Smooth muscle cell (in vitro differentiated cells): ENCODE measurements around the gene HNRNPH1. TPM values are rescaled to one million over a fixed set of nuclear protein-coding genes. Genes with fewer than 3 reads are reported as not detected.

Source experiments
- DNase-seq: peaks from one replicate; lab custom pipeline; 2025; ENCODE audit not compliant: unreplicated experiment; lab: John Stamatoyannopoulos, UW
- H2AFZ ChIP-seq: fragments of 200-600 bp; sonication (generic); 2 replicates; pipeline ENCODE4 v1.6.0; 2016; ENCODE audit warnings: antibody characterized with exemption, low read depth, mild to moderate bottlenecking
- H3F3A ChIP-seq: fragments of 200-600 bp; sonication (generic); 2 replicates; pipeline ENCODE4 v1.6.0; 2017; ENCODE audit warnings: antibody characterized with exemption, low read depth
- H3K27ac ChIP-seq: fragments of 200-600 bp; sonication (generic); 2 replicates; pipeline ENCODE4 v1.5.1; 2016; ENCODE audit warnings: low read depth, mild to moderate bottlenecking
- H3K27me3 ChIP-seq: fragments of 200-600 bp; sonication (generic); 2 replicates; pipeline ENCODE4 v1.6.1; 2016; ENCODE audit warnings: low read depth, mild to moderate bottlenecking
- H3K36me3 ChIP-seq: fragments of 200-600 bp; sonication (generic); 2 replicates; pipeline ENCODE4 v1.5.1; 2016; ENCODE audit warnings: low read depth
- H3K4me1 ChIP-seq: fragments of 200-600 bp; sonication (generic); 2 replicates; pipeline ENCODE4 v1.5.1; 2016; ENCODE audit warnings: low read depth
- H3K4me2 ChIP-seq: fragments of 200-600 bp; sonication (generic); 2 replicates; pipeline ENCODE4 v1.6.0; 2016; ENCODE audit warnings: mild to moderate bottlenecking
- H3K4me3 ChIP-seq: fragments of 200-600 bp; sonication (generic); 2 replicates; pipeline ENCODE4 v1.5.1; 2016; ENCODE audit warnings: mild to moderate bottlenecking
- H3K79me2 ChIP-seq: fragments of 200-600 bp; sonication (generic); 2 replicates; pipeline ENCODE4 v1.6.0; 2016; ENCODE audit warnings: low read depth, mild to moderate bottlenecking
- H3K9ac ChIP-seq: fragments of 200-600 bp; sonication (generic); 2 replicates; pipeline ENCODE4 v1.6.0; 2016; ENCODE audit warnings: low read depth
- H3K9me3 ChIP-seq: fragments of 200-600 bp; sonication (generic); replicated peaks from 2 replicates; pipeline ENCODE4 v1.5.1; 2016; ENCODE audit warnings: low read depth
- H4K20me1 ChIP-seq: fragments of 200-600 bp; sonication (generic); 2 replicates; pipeline ENCODE4 v1.6.0; 2016; ENCODE audit warnings: low read depth
- WGBS: methylation state at CpG from one replicate; pipeline ENCODE4 v1.1.7; 2016; ENCODE audit warnings: low lambda C conversion rate; 5-methylcytosine and 5-hydroxymethylcytosine counted together
- polyA plus RNA-seq: library from polyadenylated mRNA; unstranded; fragments of >200 nt; fragmentation: Nextera tagmentation; extraction: Ambion mirVana; gene quantifications from 2 replicates; pipeline ENCODE4 v1.2.1, GENCODE V29; 2016
- total RNA-seq: library from RNA; depleted of rRNA; stranded (reverse); fragments of >200 nt; gene quantifications from 2 replicates; pipeline ENCODE4 v1.2.3, GENCODE V29; 2014
- TF ChIP-seq, protein P1 (sequence below): fragments of 200-600 bp; sonication (generic); IDR thresholded peaks from 2 replicates; pipeline ENCODE4 v1.5.1; 2017; ENCODE audit warnings: borderline replicate concordance, mild to moderate bottlenecking, antibody characterized with exemption; ENCODE audit not compliant: insufficient read depth, poor library complexity, severe bottlenecking

HNRNPH1 gene
- total and polyA plus RNA-seq, 2 experiments from 2014 or later, result 60.9 to 384 TPM

DNA sequence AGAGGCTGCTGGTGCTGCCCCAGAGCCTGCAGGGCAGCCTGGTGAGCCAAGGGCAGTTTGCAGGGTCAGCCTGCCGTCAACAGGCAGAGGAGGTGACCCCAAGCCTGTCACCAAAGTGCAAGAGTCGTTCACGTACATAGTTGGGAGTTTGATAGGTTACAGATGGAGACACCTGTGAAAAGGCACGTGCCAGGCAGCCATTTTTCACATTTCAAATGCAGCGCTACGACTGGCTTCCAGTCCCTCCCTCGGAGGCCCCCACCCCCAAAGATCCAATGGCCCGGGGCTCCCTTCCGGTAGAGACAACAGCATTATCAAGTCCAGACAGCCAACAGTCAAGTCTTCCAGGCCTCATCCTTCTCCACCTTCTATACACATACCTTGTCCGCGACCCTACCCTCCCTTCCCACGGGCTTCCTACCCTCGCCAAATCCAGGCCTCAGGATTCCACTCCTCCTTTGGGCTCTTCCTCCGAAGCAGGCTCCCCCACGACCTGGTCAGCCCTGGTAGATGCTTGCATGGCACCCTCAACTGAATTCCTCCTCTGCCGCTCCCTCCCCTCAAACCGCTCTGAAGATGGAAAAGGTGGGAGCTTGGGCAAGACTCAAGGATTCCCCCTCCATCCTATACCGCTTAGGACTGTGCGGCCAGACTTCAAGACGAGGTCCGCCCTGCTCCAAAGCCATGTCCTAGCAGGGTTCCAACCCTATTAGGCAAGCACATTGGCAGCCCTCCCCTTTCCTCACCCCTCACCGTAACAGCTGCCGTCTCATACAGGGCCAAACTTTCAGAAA, 13.2 kb downstream of the HNRNPH1 start:
- peaks cover 24% of the 10 kb centered on the region for H3K36me3 ChIP-seq
- H3K79me2 ChIP-seq, result peaks cover 23% of the 10 kb centered on the region
- TF ChIP-seq, protein P1, sequence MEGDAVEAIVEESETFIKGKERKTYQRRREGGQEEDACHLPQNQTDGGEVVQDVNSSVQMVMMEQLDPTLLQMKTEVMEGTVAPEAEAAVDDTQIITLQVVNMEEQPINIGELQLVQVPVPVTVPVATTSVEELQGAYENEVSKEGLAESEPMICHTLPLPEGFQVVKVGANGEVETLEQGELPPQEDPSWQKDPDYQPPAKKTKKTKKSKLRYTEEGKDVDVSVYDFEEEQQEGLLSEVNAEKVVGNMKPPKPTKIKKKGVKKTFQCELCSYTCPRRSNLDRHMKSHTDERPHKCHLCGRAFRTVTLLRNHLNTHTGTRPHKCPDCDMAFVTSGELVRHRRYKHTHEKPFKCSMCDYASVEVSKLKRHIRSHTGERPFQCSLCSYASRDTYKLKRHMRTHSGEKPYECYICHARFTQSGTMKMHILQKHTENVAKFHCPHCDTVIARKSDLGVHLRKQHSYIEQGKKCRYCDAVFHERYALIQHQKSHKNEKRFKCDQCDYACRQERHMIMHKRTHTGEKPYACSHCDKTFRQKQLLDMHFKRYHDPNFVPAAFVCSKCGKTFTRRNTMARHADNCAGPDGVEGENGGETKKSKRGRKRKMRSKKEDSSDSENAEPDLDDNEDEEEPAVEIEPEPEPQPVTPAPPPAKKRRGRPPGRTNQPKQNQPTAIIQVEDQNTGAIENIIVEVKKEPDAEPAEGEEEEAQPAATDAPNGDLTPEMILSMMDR, result no peak
- peaks cover 96% of the 10 kb centered on the region for H4K20me1 ChIP-seq
- H2AFZ ChIP-seq, result no peak overlapping the region
- WGBS, result 90% methylated on average over 23 of the region's 23 CpGs
- H3K9ac ChIP-seq, result no peak overlapping the region
- H3K4me1 ChIP-seq, result no peaks in the 10 kb centered on the region
- H3K4me3 ChIP-seq, result no peak overlapping the region
- peaks cover 64% of the 10 kb centered on the region for H3F3A ChIP-seq
- H3K4me2 ChIP-seq, result no peak overlapping the region
- H3K27me3 ChIP-seq, result no peaks in the 10 kb centered on the region
- peak overlapping the region; percentile 42 for H3K27ac ChIP-seq
- no peaks in the 10 kb centered on the region for H3K9me3 ChIP-seq
- DNase-seq, result no peak

- Histone ChIP-seq H4K20me1 (peaks cover 96% of the 10 kb centered on the region), H3K27ac (no peak overlapping the region), H2AFZ (no peak overlapping the region), H3F3A (peaks cover 64% of the 10 kb centered on the region), H3K9me3 (no peaks in the 10 kb centered on the region), H3K36me3 (peaks cover 18% of the 10 kb centered on the region), H3K79me2 (peaks cover 17% of the 10 kb centered on the region), H3K4me3 (no peak overlapping the region), H3K4me2 (no peak overlapping the region), H3K9ac (no peak overlapping the region), H3K27me3 (no peaks in the 10 kb centered on the region), H3K4me1 (no peaks in the 10 kb centered on the region)
- no peak for DNase-seq
- 95% methylated on average over 8 of the region's 8 CpGs for WGBS
- TF ChIP-seq, protein P1, result no peak
Observed at GRCh38 chr5:179609834-179610108, 13.7 kb downstream of the HNRNPH1 start.

GRCh38 chr5:179608131-179608581, 15.3 kb downstream of the HNRNPH1 start:
- Histone ChIP-seq H3K4me3 (no peak overlapping the region), H3K9me3 (no peaks in the 10 kb centered on the region), H3K79me2 (peaks cover 5% of the 10 kb centered on the region), H3K4me2 (no peak overlapping the region), H2AFZ (no peak overlapping the region), H3K27me3 (no peaks in the 10 kb centered on the region), H3F3A (peaks cover 48% of the 10 kb centered on the region), H3K27ac (peak overlapping the region; percentile 11), H3K4me1 (no peaks in the 10 kb centered on the region), H3K36me3 (peaks cover 3% of the 10 kb centered on the region), H4K20me1 (peaks cover 80% of the 10 kb centered on the region), H3K9ac (no peak overlapping the region)
- DNase-seq, result no peak
- TF ChIP-seq, protein P1, result no peak
- WGBS, result 73% methylated on average over 5 of the region's 5 CpGs
